ENCODE measurements around the gene RPS2.
A peak's percentile ranks its signal among the peaks of the same experiment; 100 is the strongest.

RPS2 gene

GRCh38 chr16:1974157-1975070, 9.8 kb upstream of the RPS2 start:
- TF ChIP-seq FOXP2 (optimal IDR thresholded peaks at IDR 0.05; ENCODE audit: borderline replicate concordance, extremely low read depth, extremely low read length, insufficient read depth) = no peak
- no peak for TF ChIP-seq REST (IDR thresholded peaks at IDR 0.05; ENCODE audit: insufficient read depth in 1 of 2, low read depth in 2 of 2, low read length in 2 of 2)
- no peak for TF ChIP-seq SIN3A (IDR thresholded peaks at IDR 0.05; ENCODE audit: borderline replicate concordance, insufficient read depth, low read length)
- TF ChIP-seq TAF1 (IDR thresholded peaks at IDR 0.05; ENCODE audit: borderline replicate concordance, insufficient read depth, low read length) = no peak
- TF ChIP-seq POLR2AphosphoS5 (IDR thresholded peaks at IDR 0.05; ENCODE audit: low read depth, low read length) = no peak

- TF ChIP-seq TAF1 (IDR thresholded peaks at IDR 0.05; ENCODE audit: borderline replicate concordance, insufficient read depth, low read length) = no peak
- TF ChIP-seq POLR2AphosphoS5 (IDR thresholded peaks at IDR 0.05; ENCODE audit: low read depth, low read length) = no peak
- no peak for TF ChIP-seq REST (IDR thresholded peaks at IDR 0.05; ENCODE audit: insufficient read depth in 1 of 2, low read depth in 2 of 2, low read length in 2 of 2)
- no peak for TF ChIP-seq SIN3A (IDR thresholded peaks at IDR 0.05; ENCODE audit: borderline replicate concordance, insufficient read depth, low read length)
These were observed 9.0 kb upstream of the RPS2 start for GRCh38 chr16:1973461-1974156.

- TF ChIP-seq SIN3A (IDR thresholded peaks at IDR 0.05; ENCODE audit: borderline replicate concordance, insufficient read depth, low read length) (no peak), TAF1 (IDR thresholded peaks at IDR 0.05; ENCODE audit: borderline replicate concordance, insufficient read depth, low read length) (no peak), REST (IDR thresholded peaks at IDR 0.05; ENCODE audit: insufficient read depth in 1 of 2, low read depth in 2 of 2, low read length in 2 of 2) (no peak), POLR2AphosphoS5 (IDR thresholded peaks at IDR 0.05; ENCODE audit: low read depth, low read length) (no peak), FOXP2 (optimal IDR thresholded peaks at IDR 0.05; ENCODE audit: borderline replicate concordance, extremely low read depth, extremely low read length, insufficient read depth) (no peak)
These were observed 7.9 kb upstream of the RPS2 start for GRCh38 chr16:1972490-1972877.

GRCh38 chr16:1971796-1972489, 7.3 kb upstream of the RPS2 start, which contains the start of gene TBL3:
TSS of gene TBL3 (plus strand) at chr16:1972053. CDS start at chr16:1972165, 112 bp downstream.
- TF ChIP-seq FOXP2 (optimal IDR thresholded peaks at IDR 0.05; ENCODE audit: borderline replicate concordance, extremely low read depth, extremely low read length, insufficient read depth) = peak; percentile 99
- peak; percentile 81 for TF ChIP-seq POLR2AphosphoS5 (IDR thresholded peaks at IDR 0.05; ENCODE audit: low read depth, low read length)
- peak in 1 of 2 experiments; percentile 29; a peak in 1 of 4 replicates for TF ChIP-seq REST (IDR thresholded peaks at IDR 0.05; ENCODE audit: insufficient read depth in 1 of 2, low read depth in 2 of 2, low read length in 2 of 2)
- TF ChIP-seq SIN3A (IDR thresholded peaks at IDR 0.05; ENCODE audit: borderline replicate concordance, insufficient read depth, low read length) = no peak
- TF ChIP-seq TAF1 (IDR thresholded peaks at IDR 0.05; ENCODE audit: borderline replicate concordance, insufficient read depth, low read length) = peak; percentile 80; the same call in 1 of the 2 replicates

Measured in PFSK-1 (cell line).